GM06990 (cell line): Measurements from ENCODE around the gene TEX47.

Experiments used
- DNase-seq: peaks from one replicate; pipeline ENCODE4 v3.0.0-alpha.2; 2011; ENCODE audit not compliant: insufficient read length; ENCODE audit errors: extremely low read depth
- H3K27me3 ChIP-seq: replicated peaks from 2 replicates; pipeline ENCODE4 v1.6.0; 2011; ENCODE audit warnings: low read length; ENCODE audit not compliant: control insufficient read depth, insufficient read depth
- H3K36me3 ChIP-seq: 2 replicates; pipeline ENCODE4 v1.5.1; 2011; ENCODE audit warnings: low read length; ENCODE audit not compliant: control insufficient read depth, insufficient read depth
- H3K4me3 ChIP-seq: replicated peaks from 2 replicates; pipeline ENCODE4 v1.5.1; 2011; ENCODE audit warnings: low read depth, mild to moderate bottlenecking, control low read depth, low read length
- TF ChIP-seq, protein P1 (sequence below): IDR thresholded peaks from 2 replicates; pipeline ENCODE4 v1.5.1; 2011; ENCODE audit warnings: low read length, control low read depth, mild to moderate bottlenecking, inconsistent platforms; ENCODE audit not compliant: insufficient read depth, poor library complexity, severe bottlenecking

Gene TEX47

DNA sequence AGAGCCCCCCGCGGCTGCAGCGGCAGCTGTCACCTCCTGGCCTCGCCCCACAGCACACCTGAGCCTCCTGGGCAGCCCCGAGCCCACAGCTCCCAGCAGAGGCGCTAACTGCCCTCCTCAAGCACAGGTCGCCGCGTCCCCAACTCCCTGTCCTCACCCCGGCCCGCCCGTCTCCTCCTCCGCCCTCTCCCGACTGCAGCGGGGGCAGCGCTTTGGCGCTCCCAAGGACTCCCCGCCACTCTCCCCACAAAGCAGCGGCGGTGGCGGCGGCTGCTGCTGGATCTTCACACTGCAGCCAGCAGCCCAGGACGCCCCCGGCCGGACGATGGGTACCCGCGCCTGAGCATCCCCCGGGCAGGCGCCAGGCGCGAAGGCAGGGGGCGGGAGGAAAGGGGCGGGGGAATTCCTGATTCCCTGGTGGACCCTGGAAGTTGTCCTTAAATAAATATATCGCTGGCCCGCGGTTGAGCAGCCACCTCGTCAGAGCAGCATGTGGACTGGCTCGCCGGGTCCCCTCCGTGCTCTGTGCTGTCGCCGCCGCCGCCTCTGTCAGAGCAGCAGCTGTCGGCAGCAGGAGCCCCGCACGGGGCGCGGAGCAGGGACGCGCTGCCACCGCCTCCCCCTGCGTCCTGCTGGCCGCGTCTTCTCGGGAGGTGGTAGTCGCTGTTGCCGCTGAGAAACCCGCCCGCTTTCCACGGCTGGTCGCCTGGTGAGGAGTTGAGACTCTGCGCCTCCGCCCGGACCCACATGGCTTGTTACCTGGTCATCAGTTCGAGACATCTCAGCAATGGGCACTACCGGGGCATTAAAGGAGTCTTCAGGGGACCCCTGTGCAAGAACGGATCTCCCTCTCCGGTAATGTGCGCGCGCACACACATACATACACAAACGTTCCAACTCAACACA lies 36.1 kb downstream of the TEX47 start, which contains the start of gene ZNF804B:
TSS of gene ZNF804B (plus strand) at position 471 of the 906 bp plus-strand sequence. CDS start at position 748, 277 bp downstream.
- Histone ChIP-seq H3K36me3 (no peaks in the 10 kb centered on the region), H3K4me3 (no peak within 1 kb of the TSS)

DNA sequence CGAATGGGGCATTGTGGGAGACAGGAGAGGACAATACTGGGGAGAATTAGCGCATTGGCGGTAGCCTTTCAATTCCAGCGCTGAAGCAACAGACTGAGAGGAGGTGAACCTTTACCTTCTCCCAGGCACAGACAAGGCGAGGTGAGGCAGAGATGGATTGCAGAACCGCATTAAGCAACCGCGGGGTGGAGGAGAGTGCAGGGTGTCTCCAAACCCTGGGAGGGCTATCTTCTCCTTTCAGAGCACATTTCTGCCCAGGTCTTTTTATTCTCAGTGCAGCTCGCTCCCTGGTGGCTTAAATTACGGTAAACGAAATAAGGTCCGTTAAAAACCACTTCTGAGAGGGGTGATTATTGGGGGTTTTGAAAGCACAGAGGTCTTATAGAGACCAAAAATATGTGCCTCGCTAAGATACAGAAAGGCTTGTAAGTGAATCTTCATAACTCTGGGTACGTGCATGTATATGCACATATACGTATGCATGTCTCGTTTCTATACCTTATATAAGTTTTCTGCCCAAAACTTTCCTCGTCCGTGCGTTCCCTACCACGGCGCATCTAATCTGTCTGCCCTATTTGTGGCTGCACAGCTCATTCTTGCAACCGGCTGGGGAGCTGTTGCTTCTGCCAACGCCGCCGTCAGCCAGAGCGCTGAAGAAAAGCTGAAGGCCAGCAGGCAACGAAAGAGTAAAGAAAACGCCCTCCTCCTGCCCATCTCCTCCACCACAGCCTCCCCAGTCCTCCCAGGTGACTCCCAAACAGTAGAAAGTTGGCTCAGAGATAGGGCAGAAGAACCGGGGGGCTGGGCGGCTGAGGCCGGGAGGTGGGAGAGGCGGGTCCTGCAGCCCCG lies 36.9 kb downstream of the TEX47 start:
- peak; percentile 3 for DNase-seq
- H3K36me3 ChIP-seq, result no peaks in the 10 kb centered on the region
- TF ChIP-seq, protein P1, sequence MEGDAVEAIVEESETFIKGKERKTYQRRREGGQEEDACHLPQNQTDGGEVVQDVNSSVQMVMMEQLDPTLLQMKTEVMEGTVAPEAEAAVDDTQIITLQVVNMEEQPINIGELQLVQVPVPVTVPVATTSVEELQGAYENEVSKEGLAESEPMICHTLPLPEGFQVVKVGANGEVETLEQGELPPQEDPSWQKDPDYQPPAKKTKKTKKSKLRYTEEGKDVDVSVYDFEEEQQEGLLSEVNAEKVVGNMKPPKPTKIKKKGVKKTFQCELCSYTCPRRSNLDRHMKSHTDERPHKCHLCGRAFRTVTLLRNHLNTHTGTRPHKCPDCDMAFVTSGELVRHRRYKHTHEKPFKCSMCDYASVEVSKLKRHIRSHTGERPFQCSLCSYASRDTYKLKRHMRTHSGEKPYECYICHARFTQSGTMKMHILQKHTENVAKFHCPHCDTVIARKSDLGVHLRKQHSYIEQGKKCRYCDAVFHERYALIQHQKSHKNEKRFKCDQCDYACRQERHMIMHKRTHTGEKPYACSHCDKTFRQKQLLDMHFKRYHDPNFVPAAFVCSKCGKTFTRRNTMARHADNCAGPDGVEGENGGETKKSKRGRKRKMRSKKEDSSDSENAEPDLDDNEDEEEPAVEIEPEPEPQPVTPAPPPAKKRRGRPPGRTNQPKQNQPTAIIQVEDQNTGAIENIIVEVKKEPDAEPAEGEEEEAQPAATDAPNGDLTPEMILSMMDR, result no peak
- H3K27me3 ChIP-seq, result no peaks in the 10 kb centered on the region; the same call in 1 of the 2 replicates
- H3K4me3 ChIP-seq, result no peak overlapping the region

More for the DNA sequence above, 36.1 kb downstream of the TEX47 start, which contains the start of gene ZNF804B:
- peak; percentile 7 for DNase-seq
- no peaks in the 10 kb centered on the region; the same call in 1 of the 2 replicates for H3K27me3 ChIP-seq
- TF ChIP-seq, protein P1, result no peak

DNA sequence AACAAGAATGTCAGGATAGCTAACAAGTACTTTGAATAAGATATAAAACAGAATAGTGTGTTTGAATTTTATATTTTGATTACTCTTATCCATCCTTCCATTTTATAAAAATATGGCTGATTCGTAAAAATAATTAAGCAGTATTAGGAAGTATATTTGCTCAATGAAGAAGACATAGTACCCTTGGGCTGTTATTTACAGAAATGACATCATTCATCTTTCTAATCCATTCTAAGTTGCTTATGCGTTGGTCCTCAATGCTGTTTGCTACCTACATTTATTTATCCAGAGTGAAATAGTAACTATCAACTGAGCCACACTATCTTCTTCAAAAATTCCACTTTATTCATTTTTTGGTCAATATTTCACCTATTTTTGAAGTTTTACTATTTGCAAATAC lies 38.2 kb downstream of the TEX47 start:
- TF ChIP-seq, protein P1, result no peak
- Histone ChIP-seq H3K27me3 (no peaks in the 10 kb centered on the region; the same call in 1 of the 2 replicates), H3K36me3 (no peaks in the 10 kb centered on the region), H3K4me3 (no peak overlapping the region)
- DNase-seq, result no peak

DNA sequence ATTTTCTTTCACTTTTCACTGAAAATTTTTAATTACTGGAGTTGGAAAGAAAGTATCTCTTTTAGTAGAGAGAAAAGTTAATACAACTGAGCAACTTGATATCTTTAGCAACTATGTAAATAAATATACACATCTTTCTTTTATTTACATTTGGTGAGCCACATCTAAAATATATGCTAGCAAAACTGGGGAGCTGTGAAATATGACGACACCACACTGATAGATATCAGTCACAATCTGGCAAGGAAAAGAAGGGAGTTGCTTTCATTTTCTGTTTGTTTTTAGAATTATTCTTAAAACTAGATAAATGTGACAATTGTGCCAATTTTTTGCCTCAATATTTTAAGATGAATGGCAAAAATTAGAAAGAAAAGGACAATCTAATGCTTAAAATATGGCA lies 38.7 kb downstream of the TEX47 start:
- TF ChIP-seq, protein P1, result no peak
- no peaks in the 10 kb centered on the region for H3K36me3 ChIP-seq
- no peak overlapping the region for H3K4me3 ChIP-seq
- no peak for DNase-seq
- no peaks in the 10 kb centered on the region; the same call in 1 of the 2 replicates for H3K27me3 ChIP-seq

DNA sequence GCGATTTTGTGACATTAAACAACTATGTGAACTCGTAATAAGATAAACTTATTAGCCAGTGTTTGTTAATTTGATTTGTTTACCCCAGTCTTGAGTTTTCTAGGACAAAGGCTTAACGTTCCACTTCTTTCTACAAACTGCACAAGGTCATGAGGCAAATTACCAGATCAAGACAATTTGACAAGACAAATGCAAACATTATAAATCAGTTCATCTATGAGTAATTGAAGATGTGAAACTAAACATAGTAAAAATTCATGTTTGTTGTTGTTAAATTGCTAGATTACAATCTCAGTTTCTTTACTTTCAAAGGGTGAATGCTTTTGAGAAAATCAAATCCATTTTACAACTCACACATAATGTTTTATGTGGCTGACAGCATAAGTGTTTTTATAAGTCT lies 49.4 kb downstream of the TEX47 start:
- no peaks in the 10 kb centered on the region for H3K27me3 ChIP-seq
- no peaks in the 10 kb centered on the region for H3K36me3 ChIP-seq
- TF ChIP-seq, protein P1, result no peak
- no peak for DNase-seq
- no peak overlapping the region for H3K4me3 ChIP-seq
